SH-SY5Y (cell line): ENCODE data around the gene GPR35.

Experiments
- GATA2 ChIP-seq: IDR thresholded peaks from 2 replicates; pipeline ENCODE4 v1.6.1; 2011; ENCODE audit warnings: mild to moderate bottlenecking, low read depth, low read length
- GATA3 ChIP-seq: IDR thresholded peaks from 2 replicates; pipeline ENCODE4 v1.6.1; 2011; ENCODE audit warnings: low read depth, mild to moderate bottlenecking, low read length, moderate library complexity

DNA sequence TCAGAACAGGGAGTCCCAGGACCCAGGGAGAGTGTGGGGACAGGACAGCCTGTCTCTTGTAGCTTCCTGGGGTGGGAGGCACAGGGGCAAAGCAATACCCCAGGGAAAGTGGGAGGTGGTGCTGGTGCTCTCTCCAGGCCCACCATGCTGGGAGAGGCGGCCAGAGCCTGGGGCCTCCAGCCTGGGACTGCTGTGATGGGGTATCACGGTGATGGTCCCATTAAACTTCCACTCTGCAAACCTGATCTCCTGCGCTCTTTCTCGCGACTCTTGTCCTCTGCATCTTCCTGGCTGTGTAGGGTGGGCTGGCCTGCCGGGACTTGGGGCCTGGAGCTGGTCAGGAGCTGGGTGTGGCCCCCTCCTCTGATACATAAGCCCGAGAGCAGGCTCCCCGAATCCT, 46.8 kb upstream of the GPR35 start:
- TF ChIP-seq GATA2 (no peak), GATA3 (no peak)
